UCSD-AML1 (cell line): ENCODE measurements around the gene SATB2.

Experiments
- DNase-seq: peaks from one replicate; lab custom pipeline; 2025; ENCODE audit not compliant: unreplicated experiment; lab: John Stamatoyannopoulos, UW

SATB2 gene

DNA sequence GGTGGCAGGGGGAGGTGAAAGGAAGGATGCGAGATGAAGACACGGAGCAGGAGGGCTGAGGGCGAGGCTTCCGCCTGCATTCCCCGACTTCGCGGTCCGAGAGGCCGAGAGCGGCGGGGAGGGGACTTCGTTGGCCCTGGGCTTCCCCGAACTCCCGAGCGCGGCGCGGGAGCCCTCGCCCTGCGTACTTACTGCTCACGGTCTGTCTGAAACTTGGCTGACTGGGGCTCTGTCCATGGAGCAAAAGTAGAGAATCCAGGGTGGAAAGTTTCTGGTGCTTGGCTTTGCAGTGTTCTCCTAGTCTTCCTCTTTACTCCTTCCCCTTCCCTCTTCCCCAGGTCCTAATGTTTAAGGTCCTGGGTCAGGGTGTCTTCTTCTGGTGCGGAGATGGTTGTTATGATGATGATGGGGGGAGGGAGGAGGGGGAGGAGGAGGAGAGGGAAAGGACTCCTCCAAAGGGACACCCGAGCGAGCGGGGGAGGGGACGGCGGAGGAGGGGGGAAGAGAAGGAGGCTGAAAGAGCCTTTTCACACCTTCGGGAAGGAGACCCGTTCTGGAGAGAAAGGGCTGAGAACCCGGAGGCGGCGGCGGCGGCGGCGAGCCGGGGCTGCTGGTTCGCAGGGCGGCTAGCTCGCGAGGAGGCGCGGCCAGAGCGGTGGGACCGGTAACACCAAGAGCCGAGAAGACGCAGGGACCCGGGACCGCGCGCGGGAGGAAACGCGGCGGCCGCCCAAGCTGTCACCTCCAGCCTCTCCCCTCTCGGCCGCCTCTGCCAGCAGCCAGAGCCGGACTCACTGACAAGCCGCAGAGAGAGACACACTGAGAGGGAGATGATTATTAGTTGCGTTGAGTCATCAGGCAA lies at the start of gene SATB2:
SATB2 (minus strand) TSS at position 793 of the 862 bp plus-strand sequence. CDS start 1,902 bp downstream, outside the sequence.
- no peak for DNase-seq

GRCh38 chr2:199505755-199506403 lies 48.1 kb upstream of the SATB2 start:
- DNase-seq: no peak

GRCh38 chr2:199503148-199503547 lies 45.4 kb upstream of the SATB2 start:
- DNase-seq: no peak

- DNase-seq: no peak
These were observed 41.3 kb upstream of the SATB2 start for GRCh38 chr2:199499005-199499404.

DNA sequence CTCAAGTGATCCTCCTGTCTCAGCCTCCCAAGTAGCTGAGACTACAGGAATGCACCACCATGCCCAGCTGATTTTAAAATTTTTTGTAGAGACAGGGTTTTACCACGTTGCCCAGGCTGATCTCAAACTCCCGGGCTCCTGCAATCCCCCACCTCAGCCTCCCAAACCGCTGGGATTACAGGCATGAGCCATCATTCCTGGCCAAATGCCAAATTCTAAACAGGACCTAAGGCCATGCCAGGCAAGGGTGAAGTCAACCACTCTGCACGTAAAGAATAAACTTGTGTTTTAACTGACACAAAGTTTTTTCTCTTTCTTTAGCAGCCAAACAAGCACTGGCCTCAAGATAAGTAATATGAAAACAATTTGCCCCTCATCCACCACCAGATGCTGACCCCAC lies 37.4 kb upstream of the SATB2 start:
- DNase-seq: no peak

DNA sequence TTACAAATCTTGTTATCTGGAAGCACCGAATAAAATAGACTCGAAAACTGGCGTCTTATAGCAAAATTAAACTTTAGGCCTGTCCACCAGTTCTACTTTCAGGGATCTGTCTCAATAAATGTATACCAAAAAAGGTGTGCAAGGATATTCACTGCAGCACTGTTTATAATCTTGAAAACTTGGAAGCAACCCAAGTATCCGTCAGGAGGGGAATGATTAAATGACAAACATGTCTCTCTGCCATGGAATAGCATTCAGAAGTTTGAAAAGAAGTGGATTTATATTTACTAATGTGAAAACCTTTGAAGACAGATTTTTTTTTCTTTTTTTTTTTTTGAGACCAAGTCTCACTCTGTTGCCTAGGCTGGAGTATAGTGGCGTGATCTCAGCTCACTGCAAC lies 32.3 kb upstream of the SATB2 start:
- DNase-seq: no peak

GRCh38 chr2:199488772-199489400 lies 31.1 kb upstream of the SATB2 start:
- peak; percentile 30 for DNase-seq

DNA sequence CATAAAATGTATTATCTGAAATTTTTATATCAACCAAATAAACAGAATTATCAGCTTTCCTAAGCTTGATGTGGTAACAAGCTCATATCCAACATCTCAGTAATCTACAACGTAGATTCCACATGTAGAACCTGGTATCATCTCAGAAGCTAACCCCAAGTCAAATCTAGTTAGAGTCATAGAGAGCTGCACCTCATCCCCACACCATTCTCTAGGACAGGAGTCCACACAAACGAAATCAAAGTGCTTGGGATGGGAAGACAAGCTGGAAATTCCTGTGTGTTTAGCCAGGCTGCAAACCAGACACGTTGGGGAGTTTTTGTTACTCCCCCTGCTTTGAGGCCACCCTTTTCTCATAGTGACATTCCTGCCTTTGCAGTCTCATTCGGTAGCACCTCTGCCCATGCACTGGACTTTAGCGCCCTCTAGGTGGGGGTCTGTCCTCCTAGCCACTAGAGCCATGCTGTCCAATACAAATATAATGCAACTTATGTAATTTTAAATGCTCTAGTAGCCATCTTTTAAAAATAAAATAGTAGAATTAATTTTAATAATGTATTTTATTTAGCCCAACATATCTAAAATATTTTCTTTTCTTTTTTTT lies 28.1 kb upstream of the SATB2 start:
- DNase-seq: peak; percentile 48

DNA sequence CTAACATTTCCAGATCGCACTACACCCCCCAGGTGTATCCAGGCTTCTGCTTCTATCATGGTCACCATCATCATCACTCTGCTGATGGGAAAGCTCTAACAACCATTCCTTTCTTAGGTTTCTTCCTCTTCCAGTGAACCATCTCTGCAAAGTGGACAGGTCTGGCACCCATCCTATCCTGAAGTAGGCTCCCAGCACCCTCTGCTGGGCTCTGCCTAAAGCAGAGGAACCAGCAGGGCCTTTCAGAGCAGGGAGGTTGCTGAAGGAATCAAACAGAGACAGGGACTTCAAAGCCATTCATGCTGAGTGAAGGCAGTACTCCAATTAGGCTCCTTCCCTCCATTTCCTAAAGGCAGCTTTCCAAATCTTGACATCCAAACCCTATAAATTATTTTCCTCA lies 27.2 kb upstream of the SATB2 start:
- no peak for DNase-seq

- DNase-seq: no peak
These were observed 23.2 kb upstream of the SATB2 start for GRCh38 chr2:199480966-199481365.

GRCh38 chr2:199477277-199477834 lies 19.6 kb upstream of the SATB2 start:
- no peak for DNase-seq

GRCh38 chr2:199471443-199472057 lies 13.8 kb upstream of the SATB2 start:
- peak; percentile 40 for DNase-seq

GRCh38 chr2:199470672-199471442 lies 13.1 kb upstream of the SATB2 start:
- DNase-seq: no peak

DNA sequence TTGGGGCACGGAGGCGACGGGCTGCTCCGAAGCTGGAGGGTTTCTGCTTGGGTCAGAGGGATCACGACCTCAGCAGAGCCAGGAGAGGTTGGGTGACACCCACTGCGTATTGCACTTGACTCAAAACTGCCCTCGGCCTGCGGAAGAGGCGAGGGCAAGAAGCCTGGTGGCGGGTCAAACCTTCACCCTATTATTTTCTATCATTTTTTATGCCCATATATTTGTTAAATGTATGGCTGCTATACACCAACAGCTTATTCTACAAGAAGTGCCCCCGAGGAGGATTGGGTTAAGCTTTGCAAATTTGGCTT lies 12.6 kb upstream of the SATB2 start:
- no peak for DNase-seq

GRCh38 chr2:199469514-199470360 lies 12.0 kb upstream of the SATB2 start:
- no peak for DNase-seq

- no peak for DNase-seq
These were observed 11.1 kb upstream of the SATB2 start for GRCh38 chr2:199468561-199469513.

DNA sequence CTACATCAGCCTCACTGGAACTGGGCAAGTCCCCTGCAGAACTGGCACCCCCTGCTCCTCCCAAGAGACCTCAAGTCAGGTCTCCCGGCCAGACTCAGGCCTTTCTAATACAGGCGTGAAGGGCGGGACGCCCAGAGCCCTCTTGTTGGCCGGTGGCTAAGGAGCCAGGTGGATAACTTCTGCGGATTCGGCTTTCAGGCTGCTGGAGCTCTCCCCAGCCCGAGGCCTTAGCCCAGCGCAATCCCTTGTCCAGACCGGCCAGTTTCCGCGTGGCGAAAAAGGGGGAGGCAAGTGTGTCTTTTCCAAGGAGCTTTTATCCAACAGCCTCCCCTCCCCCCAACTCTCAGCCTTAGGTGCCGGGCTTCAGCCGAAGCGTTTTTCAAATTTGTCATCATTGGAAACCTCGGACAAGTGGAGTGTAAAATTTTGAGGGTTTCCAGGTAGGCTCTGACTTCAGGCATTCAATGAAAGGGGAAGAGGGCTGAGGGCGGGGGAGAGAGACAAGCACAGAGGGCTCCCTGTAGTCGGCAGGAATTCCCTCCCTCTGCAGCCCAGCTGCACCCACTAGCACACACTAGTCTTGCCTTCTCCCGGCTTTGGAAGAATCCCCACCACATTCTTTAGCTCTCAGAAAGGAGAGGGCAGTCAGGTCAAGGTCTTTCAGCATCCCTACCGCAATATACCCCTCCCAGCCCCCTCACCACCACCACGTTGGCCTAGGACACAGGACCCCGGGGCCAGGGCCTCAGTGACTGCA lies 9.5 kb upstream of the SATB2 start:
- DNase-seq: no peak

- no peak for DNase-seq
These were observed 8.9 kb upstream of the SATB2 start for GRCh38 chr2:199466692-199467065.
